ENCODE data around the gene CA10.

- TF ChIP-seq POLR2AphosphoS5 (IDR thresholded peaks at IDR 0.05) (no peak), CTCF (IDR thresholded peaks at IDR 0.05) (no peak), POLR2A (IDR thresholded peaks at IDR 0.05) (no peak), EP300 (IDR thresholded peaks at IDR 0.05) (no peak)
Measured at GRCh38 chr17:51995797-51996403, 162.6 kb downstream of the CA10 start.

All from gastroesophageal sphincter (tissue), 3 donors.